Measurements from ENCODE around the gene CHCHD3. TPM values are rescaled to one million over a fixed set of nuclear protein-coding genes. Genes with fewer than 3 reads are reported as not detected.

CHCHD3 gene
- total RNA-seq, 1 experiment from 2014 or later: 192 TPM

DNA sequence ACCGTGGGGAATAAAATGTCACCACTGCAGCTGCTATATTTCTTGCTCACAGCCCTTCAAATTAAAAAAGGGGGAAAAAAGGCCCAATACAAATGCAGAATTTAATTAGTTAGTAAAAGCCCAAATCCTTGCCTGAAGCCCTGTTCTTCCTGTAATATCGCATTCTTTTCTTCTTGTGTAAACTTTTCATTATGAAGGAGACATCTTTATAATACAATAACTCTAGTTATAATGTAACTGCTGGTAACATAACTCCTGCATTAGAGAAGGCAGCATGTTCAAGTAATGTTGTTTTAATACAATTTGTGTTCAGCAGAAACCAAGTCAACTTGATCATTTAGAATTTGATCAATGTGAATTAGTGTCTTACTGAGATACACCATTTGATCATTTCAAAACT, 250.9 kb downstream of the CHCHD3 start:
- peaks cover 7% of the 10 kb centered on the region; the same call in 1 of the 2 replicates for H3K36me3 ChIP-seq
- H3K27ac ChIP-seq: no peak overlapping the region
- no peaks in the 10 kb centered on the region for H3K27me3 ChIP-seq
- no peak for DNase-seq
- no peak overlapping the region for H3K4me3 ChIP-seq
- H3K4me1 ChIP-seq: no peaks in the 10 kb centered on the region
- H3K9me3 ChIP-seq (replicated peaks): no peaks in the 10 kb centered on the region

DNA sequence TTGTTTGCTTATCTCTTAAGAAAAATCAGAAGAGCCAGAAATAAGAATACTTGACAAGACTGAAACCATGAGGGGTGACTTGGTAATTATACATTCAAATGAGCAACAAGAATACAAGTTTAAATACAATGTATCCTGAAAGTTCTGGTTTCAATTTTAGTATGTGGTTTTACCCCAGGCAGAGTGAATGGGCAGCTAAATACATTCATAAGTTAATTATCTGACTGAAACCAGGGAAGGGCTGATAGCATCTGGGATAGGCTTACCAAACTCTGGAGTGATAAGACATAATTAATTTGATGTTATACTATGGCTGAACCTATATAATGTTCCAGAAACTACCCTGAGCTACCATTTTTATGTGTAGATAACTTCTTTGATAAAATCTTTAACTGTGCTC, 253.4 kb downstream of the CHCHD3 start:
- H3K4me1 ChIP-seq: no peaks in the 10 kb centered on the region
- H3K27ac ChIP-seq: no peak overlapping the region
- H3K9me3 ChIP-seq (replicated peaks): no peaks in the 10 kb centered on the region
- no peaks in the 10 kb centered on the region for H3K27me3 ChIP-seq
- peaks cover 5% of the 10 kb centered on the region; the same call in 1 of the 2 replicates for H3K36me3 ChIP-seq
- no peak for DNase-seq
- H3K4me3 ChIP-seq: no peak overlapping the region

DNA sequence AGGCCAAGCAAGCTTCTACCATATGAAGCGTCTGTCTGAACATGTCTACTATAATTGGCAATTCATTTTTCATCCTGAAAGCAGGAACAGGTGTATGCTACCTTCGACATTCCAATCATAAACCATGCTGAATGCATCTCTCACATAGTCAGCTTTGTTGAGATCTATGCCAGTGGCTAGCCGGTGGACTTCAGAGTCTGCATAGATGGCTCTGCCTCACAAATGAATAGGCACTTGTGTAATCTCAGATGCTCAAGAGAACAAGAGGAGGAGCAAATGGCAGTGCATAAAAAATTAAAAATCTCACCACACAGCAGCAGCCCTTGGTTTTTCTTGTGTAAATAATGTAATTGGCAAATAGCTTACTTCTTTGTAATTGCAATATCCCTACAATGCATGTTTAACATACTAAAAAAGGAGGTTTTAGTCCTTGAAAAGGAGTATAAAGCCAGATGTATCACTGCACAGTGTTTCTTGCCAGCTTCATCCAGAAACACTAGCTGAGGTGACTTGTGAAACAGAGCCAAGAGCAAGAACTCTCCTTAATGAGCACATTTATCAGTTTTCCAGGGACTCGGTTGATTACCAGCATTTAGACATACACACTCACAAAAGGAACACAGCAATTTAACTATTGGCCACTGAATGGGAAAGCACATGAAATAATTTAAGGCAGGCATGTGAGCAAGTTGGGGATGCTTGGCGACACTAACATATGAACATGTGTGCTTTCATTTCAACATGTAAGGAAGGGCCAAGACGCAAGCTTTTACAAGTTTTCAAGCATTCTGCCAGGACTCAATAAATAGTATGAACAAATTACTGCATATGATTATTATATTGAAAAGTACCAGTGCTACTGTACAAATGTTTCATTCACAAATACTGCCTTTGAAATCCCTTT, 255.7 kb downstream of the CHCHD3 start:
- 0 out of 2 replicates have a peak, but pooled peaks cover 3% of the 10 kb centered on the region for H3K36me3 ChIP-seq
- no peaks in the 10 kb centered on the region for H3K4me1 ChIP-seq
- no peak overlapping the region for H3K27ac ChIP-seq
- no peak for DNase-seq
- H3K9me3 ChIP-seq (replicated peaks): no peaks in the 10 kb centered on the region
- H3K27me3 ChIP-seq: no peaks in the 10 kb centered on the region
- no peak overlapping the region for H3K4me3 ChIP-seq

DNA sequence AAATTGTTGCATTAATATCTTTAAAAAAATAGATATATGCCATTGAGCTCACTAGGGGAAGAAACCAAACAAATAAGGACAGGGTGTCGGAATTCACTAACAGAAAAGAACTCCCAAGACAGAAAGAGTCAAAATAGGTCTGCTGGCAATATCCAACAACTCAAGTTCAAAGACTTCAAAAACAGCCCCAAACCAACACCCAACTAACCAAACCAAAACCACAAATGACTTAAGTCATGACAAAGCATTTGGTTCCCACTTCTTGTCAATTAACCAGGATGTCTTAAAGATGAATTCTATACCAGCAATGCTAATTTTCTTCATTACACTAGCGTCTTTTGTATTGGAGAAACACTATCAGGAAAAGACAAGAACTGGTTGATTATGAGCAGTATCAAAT, 256.7 kb downstream of the CHCHD3 start:
- Histone ChIP-seq H3K4me3 (no peak overlapping the region), H3K4me1 (no peaks in the 10 kb centered on the region), H3K36me3 (no peaks in the 10 kb centered on the region), H3K27ac (no peak overlapping the region), H3K27me3 (no peaks in the 10 kb centered on the region), H3K9me3 (replicated peaks) (no peaks in the 10 kb centered on the region)
- no peak for DNase-seq

DNA sequence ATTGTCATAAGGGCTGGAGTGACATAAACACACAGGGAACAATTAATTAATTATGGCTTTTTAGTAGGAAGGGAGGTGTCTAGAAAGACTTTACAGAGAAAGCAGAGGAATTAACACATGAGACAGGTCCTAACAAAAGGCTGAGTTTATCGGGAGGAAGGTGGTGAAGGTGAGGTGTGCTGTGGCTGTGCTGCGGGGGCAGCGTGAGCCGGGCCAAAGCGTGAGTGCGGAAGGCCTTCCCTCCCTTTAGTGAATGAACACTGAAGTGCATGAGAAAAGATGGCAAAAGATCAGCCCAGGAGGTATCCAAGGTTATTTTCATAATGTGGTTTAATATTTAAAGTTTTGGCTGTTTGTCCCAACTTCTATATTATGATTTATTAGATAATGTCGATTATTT, 262.2 kb downstream of the CHCHD3 start:
- Histone ChIP-seq H3K4me3 (no peak overlapping the region), H3K4me1 (no peaks in the 10 kb centered on the region)

DNA sequence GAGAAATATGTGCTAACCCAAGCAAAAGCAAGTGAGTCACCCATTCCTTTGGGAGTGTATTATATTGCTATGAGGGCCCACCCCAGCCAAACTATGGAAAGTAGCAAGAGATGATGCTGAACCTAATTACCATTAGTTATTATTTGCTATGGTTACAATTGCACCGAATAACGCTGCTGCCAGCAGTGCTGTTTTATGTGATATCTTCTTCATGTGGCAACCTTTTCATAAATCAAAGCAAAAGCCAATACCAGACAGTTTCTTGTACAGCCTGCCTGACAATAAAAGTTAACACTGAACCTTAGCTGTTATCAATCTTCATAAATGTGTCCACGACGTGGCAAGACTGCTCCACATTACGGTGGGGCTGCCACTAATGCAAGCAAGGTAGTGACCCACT, 263.9 kb downstream of the CHCHD3 start:
- H3K27ac ChIP-seq: no peak overlapping the region
- no peak for DNase-seq
- H3K27me3 ChIP-seq: no peaks in the 10 kb centered on the region
- no peak overlapping the region for H3K4me3 ChIP-seq
- H3K9me3 ChIP-seq (replicated peaks): 0 out of 2 replicates have a peak, but pooled peaks cover 2% of the 10 kb centered on the region
- no peaks in the 10 kb centered on the region for H3K4me1 ChIP-seq
- H3K36me3 ChIP-seq: peaks cover 8% of the 10 kb centered on the region

More for the DNA sequence above, 262.2 kb downstream of the CHCHD3 start:
- Histone ChIP-seq H3K36me3 (peaks cover 5% of the 10 kb centered on the region; the same call in 1 of the 2 replicates), H3K27ac (no peak overlapping the region), H3K27me3 (no peaks in the 10 kb centered on the region), H3K9me3 (replicated peaks) (0 out of 2 replicates have a peak, but pooled peaks cover 2% of the 10 kb centered on the region)
- no peak for DNase-seq

DNA sequence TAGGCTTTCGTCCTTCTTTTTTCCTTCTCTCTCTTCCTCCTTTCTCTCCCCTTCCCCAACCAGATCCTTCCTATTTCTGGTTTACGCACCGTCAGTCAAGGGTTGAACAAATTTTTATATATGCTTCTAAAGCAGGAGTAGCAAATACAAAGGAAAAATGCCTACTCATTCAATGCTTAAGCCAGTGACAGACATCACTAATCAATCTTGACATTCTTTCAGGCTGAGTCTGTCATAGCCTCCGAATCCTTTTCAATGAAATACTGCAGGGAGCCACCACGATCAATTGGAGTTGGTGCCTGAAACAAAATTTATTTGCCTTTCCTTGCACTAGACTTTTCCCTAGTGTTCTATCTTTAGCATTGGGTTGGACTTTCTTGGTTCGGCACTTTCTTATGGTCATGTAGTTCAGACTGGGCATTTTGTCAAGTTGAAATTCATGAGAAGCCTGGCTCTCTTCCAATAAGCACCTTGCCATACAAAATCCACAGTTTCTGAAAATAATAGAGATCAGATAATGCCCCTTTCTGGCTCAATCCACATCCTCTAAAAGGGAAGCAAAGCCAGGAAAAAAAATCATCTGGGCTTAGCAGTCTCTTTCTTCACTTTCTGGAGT, 266.1 kb downstream of the CHCHD3 start:
- Histone ChIP-seq H3K27ac (no peak overlapping the region), H3K4me1 (no peaks in the 10 kb centered on the region), H3K27me3 (no peaks in the 10 kb centered on the region), H3K36me3 (peaks cover 8% of the 10 kb centered on the region), H3K4me3 (no peak overlapping the region), H3K9me3 (replicated peaks) (0 out of 2 replicates have a peak, but pooled peaks cover 2% of the 10 kb centered on the region)
- no peak for DNase-seq

DNA sequence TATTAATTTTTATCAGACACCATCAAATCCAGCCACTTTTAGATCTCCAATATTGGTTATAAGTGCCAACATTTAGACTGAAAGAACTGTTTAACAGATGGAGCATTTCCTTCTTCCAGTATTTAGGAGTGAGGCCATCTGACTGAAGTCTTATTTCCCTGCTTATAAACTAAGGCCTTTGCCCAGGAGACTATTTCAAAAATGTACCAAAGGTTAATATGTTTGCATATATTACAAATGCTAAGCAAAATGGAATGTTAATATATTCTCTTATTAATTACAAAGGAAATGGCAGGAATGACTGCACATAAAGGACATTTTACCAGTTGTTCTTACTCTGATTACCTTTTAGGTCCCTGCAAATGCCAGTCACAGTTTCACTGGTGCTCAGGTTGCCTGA, 266.8 kb downstream of the CHCHD3 start:
- Histone ChIP-seq H3K4me1 (no peaks in the 10 kb centered on the region), H3K36me3 (peaks cover 8% of the 10 kb centered on the region), H3K27me3 (no peaks in the 10 kb centered on the region), H3K27ac (no peak overlapping the region), H3K9me3 (replicated peaks) (0 out of 2 replicates have a peak, but pooled peaks cover 2% of the 10 kb centered on the region), H3K4me3 (no peak overlapping the region)
- DNase-seq: no peak

DNA sequence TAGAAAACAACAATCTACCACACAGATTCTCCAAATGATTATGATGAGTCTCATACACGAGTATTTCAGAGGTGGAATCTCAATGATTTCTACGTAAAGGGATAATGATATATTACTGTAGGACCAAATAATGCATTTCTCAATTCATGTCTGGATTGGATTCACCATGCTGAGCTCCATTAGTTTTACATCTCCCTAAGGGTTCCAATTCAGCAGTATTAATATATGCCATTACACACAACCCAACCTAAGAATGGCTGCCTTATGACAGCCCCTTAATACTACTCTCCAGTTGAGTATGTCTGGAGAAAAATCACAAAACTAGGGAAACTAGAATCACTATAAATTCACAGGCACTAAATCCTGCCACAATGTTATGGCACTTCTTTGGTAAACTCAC, 271.3 kb downstream of the CHCHD3 start:
- Histone ChIP-seq H3K9me3 (replicated peaks) (0 out of 2 replicates have a peak, but pooled peaks cover 2% of the 10 kb centered on the region), H3K36me3 (peaks cover 3% of the 10 kb centered on the region; the same call in 1 of the 2 replicates), H3K4me1 (no peaks in the 10 kb centered on the region), H3K27me3 (no peaks in the 10 kb centered on the region), H3K4me3 (no peak overlapping the region), H3K27ac (no peak overlapping the region)
- no peak for DNase-seq

DNA sequence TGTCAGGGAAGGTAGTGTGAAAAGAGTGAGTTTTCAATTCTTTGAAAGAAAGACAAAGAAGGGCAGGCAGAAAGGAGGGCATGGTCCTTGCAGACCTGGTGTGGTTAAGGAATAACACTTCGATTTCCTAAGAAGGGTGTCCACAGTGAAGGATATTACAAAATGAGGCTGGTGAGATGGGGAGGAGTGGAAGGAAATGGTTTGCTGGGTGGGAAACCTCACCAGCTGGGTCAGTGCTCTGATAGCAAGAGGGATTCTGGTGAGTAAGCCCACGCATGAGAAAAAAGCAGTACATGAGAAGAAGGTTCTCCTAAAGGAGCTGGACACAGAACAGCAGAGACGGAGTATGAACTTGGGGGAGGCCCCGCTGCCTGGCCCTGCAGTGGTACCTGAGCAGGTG, 275.1 kb downstream of the CHCHD3 start:
- H3K27ac ChIP-seq: no peak overlapping the region
- H3K4me1 ChIP-seq: no peaks in the 10 kb centered on the region
- H3K36me3 ChIP-seq: no peaks in the 10 kb centered on the region
- H3K9me3 ChIP-seq (replicated peaks): no peaks in the 10 kb centered on the region
- no peaks in the 10 kb centered on the region for H3K27me3 ChIP-seq
- no peak overlapping the region for H3K4me3 ChIP-seq
- DNase-seq: no peak

DNA sequence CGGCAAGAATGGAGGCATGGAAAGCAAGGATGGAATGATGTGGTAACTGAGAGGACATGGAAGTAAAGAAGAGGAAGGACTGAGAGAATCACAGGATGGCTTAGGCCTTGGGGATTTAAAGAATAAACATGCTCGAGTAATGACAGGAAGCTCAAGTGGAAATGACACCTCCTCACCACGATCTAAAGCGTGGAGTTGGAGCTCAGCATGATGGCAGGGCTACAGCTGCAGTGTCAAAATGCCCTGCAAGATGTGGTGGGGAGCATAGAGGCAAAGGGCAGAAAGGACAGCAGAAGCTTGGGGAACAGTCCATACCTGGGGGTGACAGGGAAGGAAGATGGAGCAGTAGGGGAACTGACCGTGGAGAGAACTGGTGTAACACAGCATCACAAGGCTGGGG, 276.1 kb downstream of the CHCHD3 start:
- H3K27ac ChIP-seq: no peak overlapping the region
- no peaks in the 10 kb centered on the region for H3K4me1 ChIP-seq
- no peaks in the 10 kb centered on the region for H3K27me3 ChIP-seq
- no peak for DNase-seq
- no peaks in the 10 kb centered on the region for H3K9me3 ChIP-seq (replicated peaks)
- no peaks in the 10 kb centered on the region for H3K36me3 ChIP-seq
- no peak overlapping the region for H3K4me3 ChIP-seq

DNA sequence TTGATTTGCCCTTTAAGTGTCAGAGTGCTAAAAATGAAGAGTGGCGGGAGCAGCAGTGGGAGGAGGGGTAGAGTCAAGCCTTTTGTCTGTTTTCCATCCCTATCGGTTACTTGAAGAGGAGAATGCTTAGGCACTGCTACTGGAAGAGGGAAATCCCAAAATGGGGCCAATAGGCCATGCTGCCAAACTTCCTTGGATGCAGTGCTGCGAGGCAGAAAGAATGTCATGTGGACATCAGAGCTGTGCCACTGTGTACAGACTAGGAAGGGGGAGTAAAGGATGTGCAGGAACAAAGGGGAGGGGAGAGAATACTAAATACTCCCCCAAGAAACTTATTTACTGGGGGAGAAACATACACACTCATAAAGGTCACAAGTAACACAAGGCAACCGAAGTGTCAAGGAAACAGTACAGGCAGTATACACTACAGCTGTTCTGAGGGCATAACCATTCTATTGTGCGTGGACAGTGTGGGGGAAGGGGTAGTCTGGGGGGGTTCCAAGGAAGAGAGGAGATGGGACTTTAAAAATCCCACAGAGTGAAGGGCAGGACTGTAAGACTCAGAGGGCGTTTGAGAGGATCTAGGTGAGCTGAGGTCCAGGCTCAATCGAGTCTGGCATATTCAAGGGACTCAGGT, 276.9 kb downstream of the CHCHD3 start:
- no peaks in the 10 kb centered on the region for H3K36me3 ChIP-seq

DNA sequence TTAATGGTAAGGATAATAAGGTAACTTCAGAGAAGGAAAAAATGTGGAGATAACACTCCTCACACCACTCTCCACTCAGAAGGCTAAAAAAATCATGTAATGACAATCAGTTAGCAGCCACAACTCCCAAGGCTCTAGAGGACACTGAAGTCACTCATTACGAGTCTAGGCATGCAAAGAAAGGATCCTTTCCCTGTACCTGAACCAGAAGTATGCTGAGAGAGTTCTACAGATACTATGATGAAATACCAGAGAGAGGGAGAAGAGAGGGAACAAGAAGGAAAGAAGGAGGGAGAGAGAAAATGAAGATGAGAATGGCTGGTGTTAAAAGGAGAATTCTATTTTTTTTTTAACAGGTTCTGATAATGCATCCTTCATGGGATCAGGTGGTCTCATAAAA, 281.4 kb downstream of the CHCHD3 start:
- DNase-seq: no peak
- Histone ChIP-seq H3K36me3 (peaks cover 4% of the 10 kb centered on the region; the same call in 1 of the 2 replicates), H3K9me3 (replicated peaks) (no peaks in the 10 kb centered on the region), H3K4me3 (no peak overlapping the region), H3K4me1 (no peaks in the 10 kb centered on the region), H3K27me3 (no peaks in the 10 kb centered on the region), H3K27ac (no peak overlapping the region)

More for the DNA sequence above, 276.9 kb downstream of the CHCHD3 start:
- Histone ChIP-seq H3K4me3 (no peak overlapping the region), H3K27ac (no peak overlapping the region), H3K4me1 (no peaks in the 10 kb centered on the region), H3K27me3 (no peaks in the 10 kb centered on the region), H3K9me3 (replicated peaks) (no peaks in the 10 kb centered on the region)
- no peak for DNase-seq

DNA sequence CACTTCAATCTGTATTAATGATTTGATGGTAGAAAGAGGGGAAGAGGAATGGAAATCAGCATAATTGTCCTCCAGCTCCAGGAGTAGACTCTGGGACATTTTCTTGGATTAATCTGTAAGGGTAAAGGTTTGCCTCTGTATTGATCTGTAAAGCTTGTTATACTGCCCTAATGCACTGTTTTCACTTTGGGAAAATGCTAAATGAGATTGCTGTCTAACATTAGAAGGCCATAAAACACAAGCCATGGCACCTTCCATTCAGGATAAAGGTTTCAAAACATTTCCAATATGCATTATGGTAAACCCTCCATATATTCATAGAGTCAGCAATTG, 282.8 kb downstream of the CHCHD3 start:
- no peak overlapping the region for H3K4me3 ChIP-seq
- no peaks in the 10 kb centered on the region for H3K4me1 ChIP-seq
- no peaks in the 10 kb centered on the region for H3K9me3 ChIP-seq (replicated peaks)
- no peak for DNase-seq
- no peak overlapping the region for H3K27ac ChIP-seq
- H3K27me3 ChIP-seq: no peaks in the 10 kb centered on the region
- H3K36me3 ChIP-seq: peaks cover 9% of the 10 kb centered on the region; the same call in 1 of the 2 replicates

DNA sequence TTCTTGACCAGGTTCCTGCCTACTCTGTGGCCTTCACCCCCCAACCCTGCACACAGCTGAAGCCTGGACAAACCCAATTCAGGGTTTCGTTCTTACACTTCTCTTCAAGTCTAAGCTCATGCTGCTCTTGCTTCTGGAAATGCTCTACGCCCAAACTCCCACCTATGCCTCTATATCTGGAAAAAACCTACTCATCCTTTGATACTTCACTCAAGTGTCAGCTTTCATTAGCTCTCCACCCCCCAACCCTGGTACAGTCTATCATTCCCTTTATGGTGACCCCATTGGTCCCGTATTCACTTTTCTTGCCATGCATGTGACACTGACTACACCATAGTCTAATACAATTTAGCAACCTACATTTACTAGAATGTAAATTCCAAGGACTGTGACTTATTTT, 284.7 kb downstream of the CHCHD3 start:
- Histone ChIP-seq H3K9me3 (replicated peaks) (no peaks in the 10 kb centered on the region), H3K36me3 (peaks cover 15% of the 10 kb centered on the region), H3K27ac (no peak overlapping the region), H3K4me1 (no peaks in the 10 kb centered on the region), H3K4me3 (no peak overlapping the region), H3K27me3 (no peaks in the 10 kb centered on the region)
- DNase-seq: no peak

Data from SJCRH30 (cell line).